GM18519 (cell line): Measurements from ENCODE around the gene TCHHL1.

Experiments used
- ATAC-seq: cut with Tn5 transposase; IDR thresholded peaks from one replicate; pipeline ENCODE4 v1.9.1; 2021; ENCODE audit warnings: mild to moderate bottlenecking, moderate library complexity; ENCODE audit not compliant: unreplicated experiment, low FRiP score

The TCHHL1 gene

GRCh38 chr1:152089014-152089674 is at the start of gene TCHHL1:
TSS of gene TCHHL1 (minus strand) at chr1:152089064. CDS start at chr1:152088143, 921 bp downstream.
- no peak for ATAC-seq

- ATAC-seq, result no peak
These were observed 48.4 kb upstream of the TCHHL1 start for GRCh38 chr1:152137215-152137614.

- no peak for ATAC-seq
These were observed 41.3 kb upstream of the TCHHL1 start for GRCh38 chr1:152130186-152130585.

DNA sequence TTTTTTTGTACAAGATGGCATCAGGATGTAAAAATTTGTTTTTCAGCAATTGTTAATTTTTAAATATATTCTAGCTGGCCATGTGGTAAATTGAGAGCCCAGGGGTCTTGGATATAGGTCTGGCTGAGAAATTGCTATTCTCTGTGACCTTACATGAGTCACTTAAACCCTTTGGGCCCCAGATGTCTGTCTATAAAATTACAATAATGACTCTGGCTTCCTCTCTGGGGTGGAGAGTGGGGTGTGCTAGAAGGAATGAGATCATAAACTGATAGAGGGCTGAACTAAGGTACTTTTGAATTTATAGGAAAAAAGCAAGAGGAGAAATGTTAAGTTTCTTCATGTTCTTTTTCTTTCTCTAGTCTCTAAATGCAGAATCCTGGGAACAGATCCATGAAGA is 38.8 kb upstream of the TCHHL1 start:
- ATAC-seq, result no peak

DNA sequence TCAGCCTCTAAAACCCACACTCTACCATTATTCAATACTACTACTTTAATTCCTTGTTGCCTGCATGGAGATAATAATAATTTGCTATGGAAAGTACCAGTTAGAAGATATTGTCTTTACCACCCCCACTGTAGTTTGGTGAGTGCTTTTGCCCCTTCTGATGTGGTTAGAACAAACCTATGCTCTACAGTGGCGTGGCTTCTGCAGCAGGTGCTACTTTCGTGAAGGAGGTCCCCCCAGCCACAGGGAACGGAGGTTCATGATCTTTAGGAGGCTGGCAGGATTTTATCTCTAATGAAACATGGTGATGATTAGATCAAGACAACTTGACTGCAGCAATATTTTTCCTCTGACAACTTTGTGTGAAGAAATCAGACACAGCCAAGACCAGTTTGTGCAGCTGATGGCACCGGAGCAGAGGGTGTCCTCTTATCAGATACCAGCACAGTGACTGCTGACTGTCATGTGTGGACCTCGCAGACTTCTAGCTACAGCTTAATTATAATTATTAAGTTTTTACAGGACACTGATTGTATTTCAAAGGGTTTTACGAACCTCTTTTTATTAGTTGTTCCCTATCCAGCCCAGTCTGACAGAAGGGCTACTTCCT is 37.1 kb upstream of the TCHHL1 start:
- ATAC-seq, result no peak

- no peak for ATAC-seq
These were observed 30.1 kb upstream of the TCHHL1 start for GRCh38 chr1:152118915-152119314.

DNA sequence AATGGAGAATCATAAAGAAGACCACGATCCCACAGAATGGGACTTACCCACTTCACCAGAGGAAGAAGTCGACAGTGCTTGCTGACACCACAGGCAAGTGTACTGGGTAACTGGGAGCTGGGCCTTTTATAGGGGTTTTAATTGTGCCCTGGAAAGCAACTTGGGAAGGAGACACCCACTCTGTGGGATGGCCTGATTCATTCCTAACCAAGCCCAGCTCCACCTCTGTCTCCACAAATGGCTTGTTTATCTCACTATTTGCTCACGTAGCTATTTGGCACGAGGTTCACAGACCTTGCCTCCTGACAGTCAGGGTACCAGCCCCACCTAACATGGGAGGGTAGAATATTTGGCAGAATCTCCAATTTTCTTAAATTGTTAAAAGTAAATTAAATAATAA is 26.5 kb upstream of the TCHHL1 start, which contains the start of gene TCHH:
TSS of gene TCHH (minus strand) at position 101 of the 400 bp plus-strand sequence. CDS start 1,364 bp downstream, outside the sequence.
- ATAC-seq, result no peak

DNA sequence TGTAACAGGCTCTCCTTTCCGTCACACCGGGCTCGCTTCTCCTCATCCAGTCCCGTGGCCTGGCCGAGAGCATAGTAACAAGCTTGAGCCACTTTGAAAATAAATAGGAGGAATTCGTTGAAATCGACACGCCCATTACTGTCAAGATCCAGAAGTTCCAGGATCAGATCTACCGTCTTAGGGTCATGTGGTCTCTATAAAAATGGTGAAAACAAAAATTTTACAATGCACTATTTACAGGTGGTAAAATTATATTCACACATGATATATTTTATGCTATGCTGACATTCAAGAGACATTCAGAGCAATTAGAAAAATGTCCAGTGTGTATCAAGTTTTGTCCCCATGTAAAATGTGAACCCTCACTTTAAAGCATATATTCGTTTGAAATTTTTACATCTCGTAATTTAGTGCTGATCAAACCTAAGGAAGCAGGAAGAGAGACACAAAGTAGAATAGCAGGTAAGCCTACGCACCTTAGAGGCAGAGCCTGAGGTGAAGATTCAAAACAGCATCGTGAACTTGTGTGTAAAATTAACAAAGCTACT is 24.1 kb upstream of the TCHHL1 start:
- ATAC-seq, result no peak

- ATAC-seq, result no peak
These were observed 23.4 kb upstream of the TCHHL1 start for GRCh38 chr1:152112101-152112884.

GRCh38 chr1:152111515-152111968 is 22.7 kb upstream of the TCHHL1 start:
- no peak for ATAC-seq

DNA sequence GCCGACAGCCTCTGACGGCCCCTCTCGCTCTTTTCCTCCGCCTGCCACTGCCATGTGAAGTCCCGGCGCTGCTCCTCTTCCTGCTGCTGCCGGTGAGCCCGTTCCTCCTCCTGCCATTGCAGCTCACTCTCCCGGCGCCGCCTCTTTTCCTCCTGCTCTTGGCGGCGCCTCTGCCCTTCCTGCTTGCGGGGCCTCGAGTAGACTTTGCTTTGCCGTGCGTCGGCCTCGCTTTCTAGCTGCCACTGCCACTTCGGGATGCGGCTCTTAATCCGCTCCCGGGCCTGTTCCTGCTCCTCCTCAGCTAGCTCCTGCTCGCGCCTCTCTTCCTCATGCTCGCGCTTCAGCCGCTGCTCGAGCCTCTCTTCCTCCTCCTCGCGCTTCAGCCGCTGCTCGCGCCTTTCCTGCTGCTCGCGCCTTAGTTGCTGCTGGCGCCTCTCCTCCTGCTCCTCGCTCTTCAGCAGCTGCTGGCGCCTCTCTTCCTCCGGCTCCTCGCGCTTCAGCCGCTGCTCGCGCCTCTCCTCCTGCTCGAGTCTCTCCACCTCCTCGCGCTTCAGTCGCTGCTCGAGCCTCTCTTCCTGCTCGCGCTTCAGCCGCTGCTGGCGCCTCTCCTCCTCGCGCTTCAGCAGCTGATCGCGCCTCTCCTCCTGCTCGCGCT is 22.1 kb upstream of the TCHHL1 start:
- no peak for ATAC-seq

GRCh38 chr1:152110365-152110859 is 21.5 kb upstream of the TCHHL1 start:
- no peak for ATAC-seq

- no peak for ATAC-seq
These were observed 21.1 kb upstream of the TCHHL1 start for GRCh38 chr1:152109998-152110294.

- no peak for ATAC-seq
These were observed 20.6 kb upstream of the TCHHL1 start for GRCh38 chr1:152109231-152109997.

DNA sequence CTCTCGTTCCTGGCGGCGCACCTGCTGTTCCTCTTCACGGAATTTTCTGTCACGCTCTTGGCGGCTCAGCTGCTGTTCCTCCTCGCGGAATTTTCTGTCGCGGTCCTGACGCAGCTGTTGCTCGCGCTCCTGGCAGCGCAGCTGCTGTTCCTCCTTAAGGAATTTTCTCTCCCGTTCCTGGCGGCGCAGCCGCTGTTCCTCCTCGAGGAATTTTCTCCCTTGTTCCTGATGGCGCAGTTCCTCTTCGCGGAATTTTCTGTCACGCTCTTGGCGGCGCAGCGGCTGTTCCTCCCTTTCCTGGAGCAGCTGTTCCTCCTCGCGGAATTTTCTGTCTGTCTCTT is 20.0 kb upstream of the TCHHL1 start:
- no peak for ATAC-seq

- no peak for ATAC-seq
These were observed 19.4 kb upstream of the TCHHL1 start for GRCh38 chr1:152107984-152108881.

DNA sequence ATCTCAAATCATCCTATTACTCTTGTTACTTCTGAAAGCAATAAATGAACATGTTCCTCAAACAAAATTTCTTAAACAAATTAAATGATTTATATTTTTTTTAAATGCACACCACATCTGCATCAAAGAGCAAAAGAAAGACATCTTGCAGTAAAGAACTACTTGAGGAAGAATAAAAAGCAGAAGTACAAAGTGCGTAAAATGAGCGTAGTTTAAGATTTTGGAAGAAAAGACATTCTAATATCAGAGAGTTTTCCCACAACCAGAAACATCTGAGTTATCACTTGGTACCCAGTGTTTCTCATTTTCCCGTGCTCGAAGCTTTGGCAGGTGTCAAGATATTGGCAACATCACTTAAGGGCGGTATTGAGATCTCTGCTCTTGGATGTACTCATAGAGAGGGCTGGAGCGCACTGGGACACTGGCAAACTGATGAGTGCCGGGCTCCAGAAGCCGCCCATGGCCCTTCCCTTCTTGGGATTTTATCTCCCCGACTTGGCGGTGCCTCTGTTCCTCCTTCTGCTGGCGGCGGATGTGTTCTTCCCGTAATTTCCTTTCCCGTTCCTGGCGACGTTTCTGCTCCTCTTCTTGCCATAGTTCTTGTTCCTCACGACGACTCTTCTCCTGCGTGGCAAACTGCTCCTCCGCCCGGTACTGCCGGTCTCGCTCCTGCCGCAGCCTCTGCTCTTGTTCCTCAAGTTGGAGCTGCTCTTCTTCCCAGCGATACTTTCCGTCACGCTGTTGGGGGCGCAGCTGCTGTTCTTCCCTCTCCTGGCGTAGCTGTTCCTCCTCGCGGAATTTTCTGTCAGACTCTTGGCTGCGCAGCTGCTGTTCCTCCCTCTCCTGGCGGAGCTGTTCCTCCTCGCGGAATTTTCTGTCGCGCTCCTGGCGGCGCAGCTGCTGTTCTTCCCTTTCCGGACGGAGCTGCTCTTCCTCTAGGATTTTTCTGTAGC is 18.4 kb upstream of the TCHHL1 start:
- ATAC-seq, result no peak

- ATAC-seq, result no peak
These were observed 16.0 kb upstream of the TCHHL1 start for GRCh38 chr1:152104854-152105253.
